SU-DHL-6 (cell line): Measurements from ENCODE around the gene CD200.

Experiments used
- CTCF ChIP-seq: fragments of 200-600 bp; sonication (generic); IDR thresholded peaks from one replicate; pipeline ENCODE4 v1.5.1; 2017; ENCODE audit warnings: antibody characterized with exemption, mild to moderate bottlenecking, low read length, moderate library complexity; ENCODE audit not compliant: insufficient read depth, poor library complexity, severe bottlenecking
- EZH2phosphoT487 ChIP-seq: fragments of 200-600 bp; sonication (generic), shearing (Covaris generic); conservative IDR thresholded peaks from 2 replicates; pipeline ENCODE4 v1.6.1; 2018; ENCODE audit warnings: mild to moderate bottlenecking, antibody characterized with exemption, low read length, moderate library complexity, mixed read lengths

DNA sequence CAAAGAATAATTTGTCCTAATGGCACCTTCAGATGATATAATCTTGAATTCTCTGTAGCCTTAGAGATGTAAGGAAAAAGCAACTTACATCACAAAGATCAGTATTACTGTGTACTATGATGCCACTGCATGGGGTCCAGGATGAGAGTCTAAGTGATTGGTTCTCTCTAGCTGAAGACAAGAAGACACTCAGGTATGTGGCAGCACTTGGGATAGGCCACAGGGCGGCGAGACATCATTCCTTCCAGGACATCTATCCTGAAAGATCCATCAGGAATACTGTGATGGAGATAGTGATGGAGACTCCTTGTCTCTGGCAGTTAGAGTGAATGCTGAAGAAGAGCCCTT is 2.5 kb downstream of the CD200 start:
- no peak for TF ChIP-seq CTCF
- TF ChIP-seq EZH2phosphoT487: no peak
